Neural progenitor cell (in vitro differentiated cells): ENCODE results near the gene CCDC88A. TPM values are rescaled to one million over a fixed set of nuclear protein-coding genes. Genes with fewer than 3 reads are reported as not detected.
A peak's percentile ranks its signal among the peaks of the same experiment; 100 is the strongest.

Source experiments
- DNase-seq: peaks from one replicate; pipeline ENCODE4 v3.0.0-alpha.2; 2016; ENCODE audit warnings: low spot score
- H2AFZ ChIP-seq: fragments of 200-600 bp; sonication (generic); replicated peaks from 2 replicates; pipeline ENCODE4 v1.6.1; 2016; ENCODE audit warnings: antibody characterized with exemption
- H3F3A ChIP-seq: fragments of 200-600 bp; sonication (generic); 2 replicates; pipeline ENCODE4 v1.6.1; 2016; ENCODE audit warnings: antibody characterized with exemption, low read depth
- H3K27ac ChIP-seq: fragments of 200-600 bp; sonication (generic); 2 replicates; pipeline ENCODE4 v1.5.1; 2016; ENCODE audit warnings: mild to moderate bottlenecking
- H3K27me3 ChIP-seq: fragments of 200-600 bp; sonication (generic); 2 replicates; pipeline ENCODE4 v1.6.1; 2016; ENCODE audit warnings: mild to moderate bottlenecking, moderate library complexity
- H3K36me3 ChIP-seq: fragments of 200-600 bp; sonication (generic); 2 replicates; pipeline ENCODE4 v1.5.1; 2016
- H3K4me1 ChIP-seq: fragments of 200-600 bp; sonication (generic); 2 replicates; pipeline ENCODE4 v1.6.1; 2016; ENCODE audit warnings: mixed run types
- H3K4me2 ChIP-seq: fragments of 200-600 bp; sonication (generic); 2 replicates; pipeline ENCODE4 v1.6.1; 2016
- H3K4me3 ChIP-seq: fragments of 200-600 bp; sonication (generic); 2 replicates; pipeline ENCODE4 v1.5.1; 2016
- H3K79me2 ChIP-seq: fragments of 200-600 bp; sonication (generic); 2 replicates; pipeline ENCODE4 v1.6.1; 2016; ENCODE audit warnings: low read depth
- H3K9ac ChIP-seq: fragments of 200-600 bp; sonication (generic); 2 replicates; pipeline ENCODE4 v1.6.1; 2016
- H3K9me3 ChIP-seq: fragments of 200-600 bp; sonication (generic); 2 replicates; pipeline ENCODE4 v1.5.1; 2016; ENCODE audit warnings: low read depth
- H4K20me1 ChIP-seq: fragments of 200-600 bp; sonication (generic); 2 replicates; pipeline ENCODE4 v1.6.1; 2016; ENCODE audit warnings: low read depth
- H3K27ac Mint-ChIP-seq: 3 replicates; pipeline ENCODE4 v1.8.0; 2021; ENCODE audit warnings: mixed read lengths
- H3K27me3 Mint-ChIP-seq: 2 replicates; pipeline ENCODE4 v1.8.0; 2022; ENCODE audit warnings: low read depth, mild to moderate bottlenecking, inconsistent platforms, moderate library complexity, mixed read lengths; ENCODE audit not compliant: insufficient read depth
- H3K36me3 Mint-ChIP-seq: 3 replicates; pipeline ENCODE4 v1.8.0; 2021; ENCODE audit warnings: mixed read lengths
- H3K4me1 Mint-ChIP-seq: 3 replicates; pipeline ENCODE4 v1.8.0; 2021; ENCODE audit warnings: mixed read lengths
- H3K4me3 Mint-ChIP-seq: 3 replicates; pipeline ENCODE4 v1.8.0; 2021; ENCODE audit warnings: mild to moderate bottlenecking, moderate library complexity, mixed read lengths
- H3K9me3 Mint-ChIP-seq: 3 replicates; pipeline ENCODE4 v1.8.0; 2020; ENCODE audit warnings: mixed read lengths
- CTCF ChIP-seq: fragments of 200-600 bp; sonication (generic); IDR thresholded peaks from 2 replicates; pipeline ENCODE4 v1.5.1; 2017; ENCODE audit warnings: antibody characterized with exemption, mild to moderate bottlenecking
- EZH2 ChIP-seq: fragments of 200-600 bp; sonication (generic); IDR thresholded peaks from 2 replicates; pipeline ENCODE4 v1.6.1; 2017; ENCODE audit warnings: antibody characterized with exemption, mild to moderate bottlenecking, moderate library complexity
- EZH2phosphoT487 ChIP-seq: fragments of 200-600 bp; sonication (generic); IDR thresholded peaks from 2 replicates; pipeline ENCODE4 v1.6.1; 2017; ENCODE audit warnings: antibody characterized with exemption
- total RNA-seq: library from RNA; depleted of rRNA; stranded (reverse); fragments of >200 nt; gene quantifications from 2 replicates; pipeline ENCODE4 v1.2.3, GENCODE V29; 2015; ENCODE audit warnings: low replicate concordance

The CCDC88A gene
- total RNA-seq = 123 and 182 TPM in 2 replicates

GRCh38 chr2:55419679-55420438 lies at the start of gene CCDC88A:
CCDC88A (minus strand) TSS chr2:55419856; CDS start chr2:55419079, 777 bp downstream.
- H3K36me3 Mint-ChIP-seq = peaks cover 2% of the 10 kb centered on the region
- peak within 1 kb of the TSS; percentile 93 for H3K4me3 ChIP-seq
- H3K27ac ChIP-seq = peak within 1 kb of the TSS; percentile 96
- no peaks in the 10 kb centered on the region for H3K9me3 ChIP-seq
- peaks cover 29% of the 10 kb centered on the region for H3K4me1 Mint-ChIP-seq
- peak within 1 kb of the TSS; percentile 88 for H3K4me2 ChIP-seq
- H3K4me1 ChIP-seq = peaks cover 16% of the 10 kb centered on the region
- peak within 1 kb of the TSS; percentile 71 for H2AFZ ChIP-seq
- H3K36me3 ChIP-seq = no peaks in the 10 kb centered on the region
- H3K27ac Mint-ChIP-seq = peak within 1 kb of the TSS; percentile 89
- H3K9me3 Mint-ChIP-seq = no peaks in the 10 kb centered on the region
- H3F3A ChIP-seq = peaks cover 9% of the 10 kb centered on the region
- TF ChIP-seq EZH2 (no peak), CTCF (peak; percentile 20)
- H3K4me3 Mint-ChIP-seq = peak within 1 kb of the TSS; percentile 97
- H3K27me3 ChIP-seq = no peaks in the 10 kb centered on the region
- H4K20me1 ChIP-seq = peaks cover 7% of the 10 kb centered on the region
- peak within 1 kb of the TSS; percentile 84 for H3K9ac ChIP-seq
- H3K27me3 Mint-ChIP-seq = peaks cover 6% of the 10 kb centered on the region
- peaks cover 44% of the 10 kb centered on the region for H3K79me2 ChIP-seq
- DNase-seq = peak; percentile 98

- H3K4me1 ChIP-seq = no peaks in the 10 kb centered on the region
- TF ChIP-seq CTCF (no peak), EZH2 (no peak), EZH2phosphoT487 (no peak)
- H3K9me3 ChIP-seq = no peaks in the 10 kb centered on the region
- Mint-ChIP-seq H3K27ac (no peak overlapping the region), H3K4me3 (no peak overlapping the region), H3K4me1 (no peaks in the 10 kb centered on the region), H3K27me3 (peaks cover 4% of the 10 kb centered on the region), H3K9me3 (peaks cover 12% of the 10 kb centered on the region), H3K36me3 (no peaks in the 10 kb centered on the region)
- H3K27me3 ChIP-seq = no peaks in the 10 kb centered on the region
- no peaks in the 10 kb centered on the region for H3K79me2 ChIP-seq
- no peak overlapping the region for H3K27ac ChIP-seq
- H3K36me3 ChIP-seq = no peaks in the 10 kb centered on the region
- no peak overlapping the region for H3K4me2 ChIP-seq
- no peaks in the 10 kb centered on the region for H4K20me1 ChIP-seq
- no peak overlapping the region for H3K4me3 ChIP-seq
- no peaks in the 10 kb centered on the region for H3F3A ChIP-seq
- no peak for DNase-seq
- no peak overlapping the region for H3K9ac ChIP-seq
- H2AFZ ChIP-seq = no peak overlapping the region
Observed at GRCh38 chr2:55461679-55462078, 42.0 kb upstream of the CCDC88A start.

- no peak overlapping the region for H3K4me2 ChIP-seq
- Mint-ChIP-seq H3K9me3 (peaks cover 6% of the 10 kb centered on the region), H3K4me1 (no peaks in the 10 kb centered on the region), H3K27me3 (peaks cover 4% of the 10 kb centered on the region), H3K4me3 (no peak overlapping the region), H3K27ac (no peak overlapping the region), H3K36me3 (no peaks in the 10 kb centered on the region)
- no peak overlapping the region for H2AFZ ChIP-seq
- no peak for DNase-seq
- H3K4me1 ChIP-seq = no peaks in the 10 kb centered on the region
- H3K9ac ChIP-seq = no peak overlapping the region
- TF ChIP-seq CTCF = no peak
- TF ChIP-seq EZH2 = no peak
- no peak for TF ChIP-seq EZH2phosphoT487
- H3K4me3 ChIP-seq = no peak overlapping the region
- no peaks in the 10 kb centered on the region for H3K36me3 ChIP-seq
- no peaks in the 10 kb centered on the region for H3F3A ChIP-seq
- no peak overlapping the region for H3K27ac ChIP-seq
- no peaks in the 10 kb centered on the region for H3K9me3 ChIP-seq
- no peaks in the 10 kb centered on the region for H3K79me2 ChIP-seq
- H4K20me1 ChIP-seq = no peaks in the 10 kb centered on the region
- no peaks in the 10 kb centered on the region for H3K27me3 ChIP-seq
Observed at GRCh38 chr2:55460562-55460961, 40.9 kb upstream of the CCDC88A start.
